Hematopoietic multipotent progenitor cell treated with erythropoietin and hydrocortisone succinate and interleukin-3 and kit ligand, for 15 days (in vitro differentiated cells): Measurements from ENCODE around the gene PLLP.

Source experiments
- DNase-seq: peaks from one replicate; pipeline ENCODE4 v3.0.0-alpha.2; 2015; ENCODE audit warnings: low spot score

PLLP gene

DNA sequence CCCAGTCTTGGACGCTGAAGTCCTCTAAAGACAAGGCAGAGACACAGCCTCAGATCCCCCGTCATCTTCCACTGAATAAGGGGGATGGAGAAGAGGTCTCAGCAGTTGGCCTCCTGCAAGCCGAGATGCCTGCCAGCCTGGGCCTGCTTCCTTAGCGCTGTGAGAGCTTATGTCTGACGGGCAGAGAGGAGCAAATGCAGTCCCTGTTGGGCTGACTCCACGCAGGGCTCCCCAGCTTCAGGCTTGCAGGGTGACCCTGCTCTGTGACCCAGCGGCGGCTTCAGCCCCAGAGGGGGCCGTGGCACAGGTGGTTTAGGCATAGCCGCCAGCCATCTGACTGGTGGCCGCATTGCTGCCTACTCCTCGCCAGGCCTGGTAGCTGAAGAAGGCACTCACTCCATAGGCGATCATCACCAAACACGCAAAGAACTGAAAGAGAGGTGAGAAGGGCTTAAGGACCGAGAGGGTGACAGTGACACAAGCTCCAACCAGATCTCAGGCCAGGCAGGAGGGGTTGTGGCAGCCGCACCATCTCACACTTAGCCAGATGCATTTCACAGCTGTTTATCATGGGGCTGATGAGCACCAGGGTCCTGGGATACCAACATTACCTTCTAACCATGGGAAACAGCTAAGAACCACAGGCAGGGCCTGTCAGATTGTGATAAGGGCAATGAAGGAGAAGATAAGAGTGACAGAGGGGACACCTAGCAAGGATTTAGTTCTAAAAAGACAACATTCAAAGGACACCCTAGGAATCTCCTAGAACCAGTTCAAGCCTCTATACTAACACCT lies 27.7 kb downstream of the PLLP start:
- DNase-seq: no peak

DNA sequence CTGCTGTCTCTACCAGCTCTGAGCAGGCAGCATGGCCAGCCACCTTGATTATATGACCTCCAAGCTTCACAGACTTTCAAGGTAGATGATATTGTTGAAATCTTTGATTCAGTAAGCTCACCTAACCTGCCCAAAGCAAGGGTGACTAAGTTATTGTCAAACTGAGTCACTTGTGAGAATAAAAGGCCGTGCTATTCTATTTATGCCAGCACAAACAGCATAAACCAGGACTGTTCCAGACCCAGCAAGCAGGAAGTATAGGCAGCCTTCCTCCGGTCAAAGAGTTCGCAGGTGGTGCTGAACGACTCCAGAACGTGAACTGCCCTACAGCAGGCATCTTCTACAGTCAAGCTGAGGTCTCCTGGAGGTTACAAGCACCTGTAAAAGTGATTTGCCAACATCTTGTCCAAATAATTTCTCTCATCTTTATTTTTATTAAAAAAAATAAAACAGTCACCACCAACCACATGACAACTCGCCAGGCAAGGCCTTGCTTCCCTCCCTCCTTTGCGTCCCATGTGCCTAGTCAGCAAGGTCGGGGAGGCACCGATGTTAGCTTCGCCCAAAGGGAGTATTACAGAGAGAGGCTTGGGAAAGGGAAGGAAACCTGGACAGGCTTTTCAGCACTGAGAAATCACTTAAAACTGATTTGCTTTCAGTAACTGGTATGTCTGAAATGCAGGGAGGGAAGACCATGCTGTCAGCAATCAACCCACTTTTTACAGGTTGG lies 28.6 kb downstream of the PLLP start:
- DNase-seq: no peak

DNA sequence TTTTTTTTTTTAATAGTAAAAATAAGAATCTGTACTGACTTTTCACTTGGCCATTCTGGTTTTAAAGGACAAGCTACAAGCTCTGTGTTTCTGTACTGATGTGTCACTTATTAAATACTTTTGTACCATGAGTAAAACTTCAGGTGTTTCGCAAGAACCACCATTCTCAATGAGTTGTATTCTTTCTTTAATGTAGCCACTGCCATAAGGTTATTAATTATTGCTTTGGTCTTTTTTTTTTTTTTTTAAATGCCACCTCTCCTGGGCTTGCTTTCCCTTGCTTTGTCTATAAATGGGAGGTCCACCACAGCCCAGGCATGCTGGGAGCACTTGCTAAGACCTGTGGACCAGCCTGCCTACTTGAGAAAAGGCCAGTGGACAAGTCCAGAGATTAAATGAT lies 31.0 kb downstream of the PLLP start:
- DNase-seq: no peak

DNA sequence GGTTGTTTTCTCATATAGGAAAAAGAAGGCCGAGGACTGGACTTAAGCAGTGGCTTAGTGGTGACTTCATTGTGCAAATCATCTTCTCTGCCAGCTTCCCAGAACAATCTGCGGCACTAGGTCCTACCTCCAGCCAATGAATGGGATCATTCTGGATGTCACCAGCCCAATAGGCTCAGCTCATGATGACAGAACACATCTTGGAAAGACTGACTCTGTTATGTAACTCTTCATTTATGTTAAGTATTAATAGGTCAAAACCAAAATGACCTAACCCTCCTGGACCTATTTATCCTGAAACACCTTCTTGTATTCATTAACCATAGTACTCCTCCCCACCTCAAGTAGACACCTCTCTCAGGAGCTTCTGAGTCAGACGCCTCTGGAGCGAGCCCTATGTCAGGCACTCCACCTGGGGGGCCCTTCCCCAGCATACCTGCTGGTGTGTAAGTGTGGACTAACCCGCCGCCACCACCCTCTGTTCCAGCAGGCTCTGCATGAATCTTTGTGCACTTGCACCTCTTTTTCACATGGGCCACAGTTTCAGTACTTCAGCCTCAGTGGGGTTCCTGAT lies 32.2 kb downstream of the PLLP start:
- no peak for DNase-seq

DNA sequence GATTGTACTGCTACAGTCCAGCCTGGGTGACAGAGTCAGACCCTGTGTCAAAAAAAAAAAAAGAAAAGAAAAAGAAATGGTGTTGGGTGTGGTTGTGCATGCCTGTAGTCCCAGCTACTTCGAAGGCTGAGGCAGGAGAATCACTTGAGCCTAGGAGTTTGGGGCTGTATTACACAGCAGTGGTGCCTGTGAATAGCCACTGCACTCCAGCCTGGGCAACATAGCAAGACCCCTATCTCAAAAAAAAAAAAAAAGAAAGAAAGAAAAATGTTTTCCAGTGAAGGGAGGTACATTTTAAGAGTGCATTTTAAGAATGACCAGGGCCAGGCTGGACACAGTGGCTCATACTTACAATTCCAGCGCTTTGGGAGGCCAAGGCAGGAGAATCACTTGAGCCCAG lies 33.1 kb downstream of the PLLP start:
- DNase-seq: no peak

DNA sequence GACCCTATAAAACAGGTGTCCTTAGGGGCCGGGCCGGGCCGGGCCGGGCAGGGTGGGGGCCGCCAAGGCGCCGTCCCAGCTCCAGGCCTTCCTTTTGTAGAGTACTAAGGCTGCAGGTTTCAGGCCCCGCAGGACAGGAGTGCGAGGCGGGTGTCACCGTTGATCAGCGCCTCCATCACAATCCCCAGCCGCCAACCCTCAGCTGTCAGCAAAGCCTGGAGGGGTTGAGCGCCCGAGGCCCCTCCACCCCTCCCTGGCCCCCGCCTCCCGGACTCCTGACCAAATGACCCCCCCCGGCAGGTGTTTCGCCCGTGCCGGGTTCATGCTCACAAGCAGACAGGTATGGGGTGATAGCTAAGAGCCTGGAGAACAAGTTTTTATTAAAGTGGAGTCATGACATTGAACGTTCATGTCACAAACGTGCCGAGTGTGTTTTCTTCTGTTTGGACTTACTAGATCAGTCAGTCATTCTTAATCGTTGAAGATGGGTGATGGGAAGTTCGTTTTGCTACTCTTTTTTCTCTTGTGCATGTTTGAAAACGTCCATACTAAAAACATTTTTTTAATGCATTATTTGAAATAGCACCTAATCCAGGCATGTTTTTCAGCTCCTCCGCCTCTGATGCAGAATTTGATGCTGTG lies 38.9 kb downstream of the PLLP start:
- DNase-seq: peak; percentile 8

DNA sequence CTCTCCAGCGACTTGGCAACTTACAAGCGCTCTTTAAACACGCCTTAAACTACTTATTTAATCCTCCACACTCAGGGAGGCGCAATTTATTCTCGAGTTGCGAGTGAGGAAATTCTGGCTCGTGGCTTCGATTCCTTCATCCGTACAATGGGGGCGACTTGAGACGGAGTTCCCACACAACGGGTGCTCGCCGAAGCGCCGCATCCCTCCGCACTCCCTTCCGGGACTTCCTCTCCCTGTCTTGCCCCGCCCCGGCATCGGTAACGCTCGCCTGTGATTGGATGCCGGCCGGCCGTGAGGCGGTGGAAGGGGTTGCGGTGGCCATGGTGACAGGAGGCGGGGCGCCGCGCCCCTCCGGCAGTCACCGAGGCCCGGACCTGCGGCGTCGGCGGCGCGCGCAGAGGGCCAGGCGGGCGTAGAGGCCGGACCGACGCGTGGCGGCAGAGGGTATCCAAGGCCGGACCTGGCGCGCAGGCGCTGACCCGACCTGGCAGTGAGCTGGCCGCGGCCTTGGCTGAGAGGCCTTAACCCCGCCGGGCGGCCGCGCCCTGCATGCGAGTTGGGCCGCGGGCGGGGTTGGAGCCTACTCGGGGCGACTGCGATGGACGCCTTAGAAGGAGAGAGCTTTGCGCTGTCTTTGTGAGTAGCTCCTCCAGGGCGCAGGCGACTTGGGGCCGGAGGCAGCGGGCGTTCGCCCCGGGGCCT lies 39.6 kb downstream of the PLLP start, which contains the start of gene ARL2BP:
TSS of gene ARL2BP (plus strand) at position 493 of the 705 bp plus-strand sequence. CDS start at position 602, 109 bp downstream.
- DNase-seq: peak; percentile 95

DNA sequence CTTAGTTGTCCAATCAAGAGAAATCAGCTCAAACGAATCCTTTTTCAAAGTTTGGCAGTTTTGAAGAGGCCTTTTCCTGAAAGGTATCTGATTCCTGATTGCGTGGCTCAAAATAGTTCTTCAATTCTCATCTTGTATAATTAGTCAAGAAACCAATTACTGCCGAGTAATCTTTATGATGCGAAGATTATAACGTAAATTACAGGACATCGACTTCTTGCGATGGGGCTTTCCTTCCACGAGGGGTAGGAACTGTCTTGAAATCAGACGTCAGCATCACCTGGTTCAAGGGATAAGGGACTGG lies 40.1 kb downstream of the PLLP start:
- no peak for DNase-seq

DNA sequence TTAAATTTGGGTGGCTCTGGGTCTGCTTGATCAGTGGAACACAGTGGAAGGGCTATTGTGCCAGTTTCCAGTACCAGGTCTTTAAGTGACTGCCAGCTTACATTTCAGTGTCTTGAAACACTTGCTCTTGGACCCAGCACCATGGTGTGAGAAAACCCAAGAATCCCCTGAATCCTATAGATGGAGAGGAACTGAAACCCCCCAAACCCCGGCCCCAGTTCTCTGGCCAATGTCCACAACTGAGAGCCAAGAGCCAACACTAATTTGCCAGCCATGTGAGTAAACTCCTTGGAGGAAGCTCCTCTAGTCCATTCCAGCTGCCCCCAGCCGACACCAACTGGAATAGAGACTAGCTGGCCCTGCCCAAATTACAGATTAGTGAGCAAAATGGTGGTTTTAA lies 41.8 kb downstream of the PLLP start:
- no peak for DNase-seq

DNA sequence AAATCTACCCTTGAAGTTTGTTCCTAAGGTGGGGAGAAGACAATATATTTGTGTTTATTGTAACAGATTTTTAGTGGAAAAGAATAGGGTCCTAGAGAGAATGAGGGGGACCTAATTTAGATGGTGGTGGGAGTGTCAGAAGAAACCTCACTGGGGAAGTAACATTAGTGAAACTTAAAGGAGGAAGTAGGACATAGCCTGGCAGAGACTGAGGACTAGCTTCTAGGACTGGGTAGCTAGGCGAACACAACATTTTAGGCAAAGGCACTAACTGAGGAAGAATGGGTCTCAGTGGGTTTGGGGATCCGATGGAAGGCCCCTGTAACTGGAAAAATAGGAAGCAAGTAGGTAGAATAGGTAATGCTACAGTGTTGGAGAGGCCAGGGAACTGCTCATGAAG lies 43.6 kb downstream of the PLLP start:
- no peak for DNase-seq

DNA sequence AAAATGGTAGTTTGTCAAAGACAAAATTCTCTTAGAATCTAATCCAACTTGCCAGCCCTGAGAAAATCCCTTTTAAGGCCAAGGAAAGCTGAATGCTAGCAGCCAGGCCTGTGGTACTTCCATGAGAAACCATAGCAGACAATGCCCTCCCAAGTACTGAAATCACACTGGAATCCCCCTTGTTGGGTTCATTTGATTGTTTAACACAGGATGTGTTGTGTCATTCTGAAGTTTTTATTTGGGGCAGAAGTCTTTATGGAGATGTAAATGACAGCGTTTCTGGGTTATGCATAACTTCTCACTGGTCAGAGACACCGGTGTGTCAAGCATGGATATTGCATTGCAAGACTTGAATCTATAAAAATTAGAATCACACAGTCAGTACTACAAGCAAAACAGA lies 45.4 kb downstream of the PLLP start:
- DNase-seq: no peak

DNA sequence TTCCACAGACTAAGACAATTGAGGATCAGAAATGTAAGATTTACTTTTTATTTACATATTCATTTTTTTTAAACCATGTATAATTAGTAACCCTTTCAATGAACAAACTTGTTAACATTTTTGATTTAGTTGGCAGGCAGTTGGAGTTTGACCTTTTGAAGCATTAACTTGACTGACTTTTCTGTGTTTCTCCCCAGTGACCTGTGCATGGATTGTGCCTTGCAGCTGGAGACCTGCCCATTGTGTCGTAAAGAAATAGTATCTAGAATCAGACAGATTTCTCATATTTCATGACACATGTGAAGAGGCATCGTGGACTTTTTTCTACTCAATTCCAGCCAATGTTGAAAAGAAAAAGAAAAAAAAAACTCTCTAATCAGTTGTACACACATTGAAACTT lies 45.8 kb downstream of the PLLP start:
- DNase-seq: no peak

DNA sequence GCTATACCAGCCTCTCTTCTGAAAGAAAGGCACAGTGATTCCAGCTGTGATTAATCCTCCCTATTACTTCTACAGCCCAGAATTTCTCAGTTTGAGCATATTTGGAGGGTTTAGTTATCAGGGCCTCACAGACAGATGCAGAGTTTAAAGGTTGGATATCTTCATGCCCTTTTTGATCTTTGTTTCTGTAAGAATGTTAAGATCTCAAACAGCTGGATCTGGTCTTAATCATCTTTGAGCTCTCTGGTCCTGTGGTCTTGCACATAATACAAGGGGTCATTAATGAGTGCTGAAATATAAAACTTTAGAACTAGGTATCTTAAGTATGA lies 48.5 kb downstream of the PLLP start:
- no peak for DNase-seq

DNA sequence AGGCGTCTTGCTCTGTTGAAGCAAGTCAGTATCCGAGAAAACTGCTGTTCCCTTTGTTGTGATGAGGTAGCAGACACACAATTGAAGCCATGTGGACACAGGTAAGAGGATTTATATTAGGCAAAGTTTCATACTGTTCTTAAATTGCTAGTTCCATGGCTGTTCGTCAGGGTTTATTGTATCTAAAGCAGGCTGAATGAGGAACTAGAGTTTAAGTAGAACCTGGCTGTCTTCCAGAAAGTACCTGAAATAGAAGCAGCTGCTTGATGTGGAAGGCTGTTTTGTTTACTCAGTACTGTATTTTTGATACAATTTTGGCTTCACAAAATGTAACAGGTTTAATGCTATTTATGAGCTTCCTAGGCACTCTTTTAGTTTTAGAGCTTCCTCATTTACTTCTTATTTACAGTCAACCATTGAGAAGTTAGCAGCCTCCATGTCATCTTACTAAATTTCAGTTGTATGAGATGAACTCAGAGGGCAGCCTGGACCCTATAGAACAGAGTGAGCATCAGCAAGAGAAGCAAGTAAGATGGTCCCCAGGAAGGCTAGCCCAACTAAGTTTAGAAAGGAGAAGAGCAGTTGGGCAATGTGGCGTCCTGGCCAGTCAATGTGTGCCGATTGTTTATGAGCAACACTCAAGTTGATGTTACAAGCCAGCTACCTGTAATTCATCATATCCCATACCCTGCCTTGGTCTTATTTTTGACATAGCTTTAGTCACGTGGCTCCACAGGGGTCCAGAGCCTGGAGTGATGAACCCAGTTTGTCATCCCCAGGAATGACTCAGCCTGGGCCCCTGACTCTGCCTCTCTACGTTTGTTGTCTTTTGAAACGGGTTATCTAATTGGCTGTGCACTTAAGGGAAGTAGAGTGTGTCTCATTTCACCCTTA lies 49.1 kb downstream of the PLLP start:
- no peak for DNase-seq

DNA sequence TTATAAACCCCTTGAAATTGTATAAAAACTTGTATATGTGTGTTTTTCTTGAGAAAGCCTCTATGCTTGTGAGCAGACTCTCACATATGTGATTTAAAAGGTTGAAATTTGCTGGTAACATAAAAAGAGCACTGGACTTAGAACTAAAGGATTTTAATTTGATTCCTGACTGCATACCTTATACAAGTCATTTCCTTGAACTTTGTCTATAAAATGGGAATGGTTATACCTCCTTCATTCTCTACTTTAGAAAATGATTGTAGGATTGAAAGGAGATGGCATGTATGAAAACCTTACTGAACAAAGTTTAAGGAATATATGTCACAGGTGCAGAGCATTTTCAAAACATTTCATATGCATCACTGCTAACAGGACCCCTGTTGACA lies 49.8 kb downstream of the PLLP start:
- no peak for DNase-seq

DNA sequence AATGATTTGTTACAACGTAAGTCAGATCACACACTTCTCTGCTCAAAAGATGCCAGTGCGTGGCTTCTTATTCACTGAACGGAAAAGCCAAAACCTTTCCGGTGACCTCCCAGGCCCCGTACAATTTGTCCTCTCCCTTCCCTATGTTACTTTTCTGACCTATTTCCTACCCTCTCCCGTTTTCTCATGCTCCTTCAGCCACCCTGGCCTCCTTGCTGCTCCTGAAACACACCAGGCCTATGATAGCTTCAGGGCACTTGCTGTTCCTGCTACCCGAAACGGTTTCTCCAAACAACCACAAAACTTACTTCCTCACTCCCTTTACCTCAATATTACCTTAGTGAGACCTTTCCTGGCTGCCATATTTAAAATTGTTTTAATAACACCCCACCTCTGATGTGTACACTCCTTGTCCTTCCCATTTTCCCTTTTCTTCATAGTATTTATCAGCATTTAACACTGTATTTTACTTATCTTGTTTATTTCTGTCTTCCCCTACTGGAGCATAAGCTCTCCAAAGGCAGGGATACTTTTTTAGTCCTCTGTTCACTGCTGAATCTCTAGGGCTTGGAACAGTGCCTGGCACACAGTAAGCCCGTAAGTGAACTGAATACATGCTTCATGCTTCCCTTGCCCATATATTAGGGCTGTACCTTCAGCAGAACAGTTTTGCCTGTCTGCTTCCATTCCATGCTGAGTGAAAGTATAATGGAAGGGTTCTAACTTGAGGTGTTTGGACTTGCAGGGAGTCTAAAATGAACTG lies 50.3 kb downstream of the PLLP start:
- DNase-seq: no peak

DNA sequence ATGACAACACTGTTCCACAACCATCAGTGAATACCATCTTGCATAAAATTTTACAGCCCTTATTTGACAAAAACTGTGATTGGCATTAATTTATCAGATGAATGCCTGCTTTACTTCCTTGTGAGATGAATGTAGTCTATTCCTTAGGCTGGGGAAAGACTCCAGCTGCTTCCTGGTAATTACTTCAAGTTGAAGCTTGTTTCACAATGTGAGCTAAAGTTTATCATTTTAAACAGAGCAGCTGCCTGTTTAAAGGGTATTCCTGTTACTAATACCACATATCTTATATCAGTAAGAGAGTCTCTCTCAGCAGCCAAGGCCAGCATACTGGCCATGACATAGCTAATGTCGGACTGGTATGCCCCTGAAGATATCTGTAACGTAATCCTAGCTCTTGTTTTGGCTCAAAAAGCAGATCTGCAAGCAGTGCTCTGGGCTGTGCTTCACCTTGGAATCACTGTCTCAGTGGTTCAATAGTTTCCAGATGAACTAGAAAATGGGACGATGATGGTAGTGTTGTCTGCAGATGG lies 52.6 kb downstream of the PLLP start:
- DNase-seq: no peak

DNA sequence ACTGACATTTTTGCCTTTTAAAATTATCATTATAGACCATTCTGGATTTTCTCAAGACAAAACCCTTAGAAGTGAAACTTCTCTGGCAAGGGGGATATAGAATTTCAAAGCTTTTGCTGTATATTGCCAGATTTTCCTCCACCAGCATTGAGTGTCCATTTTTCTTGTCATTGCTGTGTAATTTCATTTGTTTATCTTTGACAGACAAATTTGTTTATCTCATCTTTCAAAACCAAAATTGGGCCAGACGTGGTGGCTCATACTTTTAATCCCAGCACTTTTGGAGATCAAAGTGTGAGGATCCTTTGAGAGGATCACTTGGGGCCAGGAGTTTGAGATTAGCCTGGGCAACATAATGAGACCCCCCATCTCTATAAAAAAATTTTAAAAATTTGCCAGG lies 55.4 kb downstream of the PLLP start:
- no peak for DNase-seq

DNA sequence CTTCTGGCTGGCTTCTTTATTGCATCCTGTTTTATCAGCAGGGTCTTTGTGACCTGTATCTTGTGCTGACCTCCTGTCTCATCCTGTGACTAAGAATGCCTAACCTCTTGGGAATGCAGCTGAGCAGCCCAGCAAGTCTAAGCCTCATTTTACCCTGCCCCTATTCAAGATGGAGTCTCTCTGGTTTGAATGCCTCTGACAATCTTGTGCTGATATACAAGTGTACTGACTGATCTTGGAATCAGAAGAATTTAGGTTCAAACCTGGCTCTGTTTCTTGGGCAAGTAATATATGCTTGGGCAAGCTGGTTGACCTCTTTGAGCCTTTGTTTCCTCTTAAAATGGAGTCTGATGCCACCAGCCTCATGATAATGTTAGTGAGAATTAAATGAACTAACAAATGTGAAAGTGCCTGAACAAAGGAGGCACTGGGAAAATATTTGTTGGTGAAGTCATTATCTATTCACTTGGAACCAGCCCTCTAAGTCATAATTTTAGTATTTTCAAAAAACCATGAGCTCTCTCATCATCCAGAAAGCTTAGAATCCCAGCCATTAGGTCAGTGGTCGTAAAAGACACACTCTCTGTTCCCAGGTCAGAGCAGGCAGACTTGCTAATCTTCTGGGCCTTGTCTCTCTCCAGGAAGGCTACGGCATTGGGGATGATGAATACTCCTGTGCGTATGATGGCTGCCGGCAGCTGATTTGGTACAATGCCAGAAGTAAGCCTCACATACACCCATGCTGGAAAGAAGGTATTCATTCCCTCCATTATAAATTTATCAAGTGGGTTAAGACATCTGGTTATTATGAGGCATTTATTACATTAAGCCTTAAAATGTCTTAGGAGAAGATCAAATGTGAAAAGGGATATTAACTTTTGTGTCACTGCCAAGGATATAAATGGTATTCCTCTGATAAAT lies 57.5 kb downstream of the PLLP start:
- no peak for DNase-seq
